IMR-90 (cell line): ENCODE results near the gene RPL19. TPM values are rescaled to one million over a fixed set of nuclear protein-coding genes. Genes with fewer than 3 reads are reported as not detected.

ENCODE experiments used
- ATAC-seq: fragments of 200-7000 bp; cut with Tn5 transposase; 2 replicates; pipeline ENCODE4 v1.9.1; 2020; ENCODE audit warnings: low read depth, mild to moderate bottlenecking, moderate library complexity
- BruUV-seq: library from RNA; stranded (reverse); fragments of 400-500 nt; replicated peaks from 2 replicates; lab custom pipeline; 2021; lab: Mats Ljungman, UMichigan
- CTCF ChIA-PET: fragments of 300-600 bp; formaldehyde crosslinking; extraction: SDS; loops from one replicate; lab custom pipeline; 2021; ENCODE audit warnings: antibody characterized with exemption; lab: Yijun Ruan, JAX
- POLR2A ChIA-PET: fragments of 300-600 bp; sonication (Branson Sonifier 250); formaldehyde crosslinking; loops from one replicate; lab custom pipeline; 2022; ENCODE audit warnings: antibody characterized with exemption; ENCODE audit not compliant: unreplicated experiment; lab: Charles Lee
- DNase-seq: peaks from one replicate; pipeline ENCODE4 v3.0.0; 2013
- H2AFZ ChIP-seq: replicated peaks from 2 replicates; pipeline ENCODE3; 2013; ENCODE audit warnings: low read length, mild to moderate bottlenecking; ENCODE audit not compliant: poor library complexity
- H2AK5ac ChIP-seq: 2 replicates; pipeline ENCODE4 v1.6.1; 2013; ENCODE audit warnings: low read depth, low read length, inconsistent platforms
- H2AK9ac ChIP-seq: replicated peaks from 2 replicates; pipeline ENCODE3; 2013; ENCODE audit warnings: mild to moderate bottlenecking, low read depth, low read length, moderate library complexity; ENCODE audit not compliant: poor library complexity
- H2BK120ac ChIP-seq: 2 replicates; pipeline ENCODE4 v1.6.1; 2013; ENCODE audit warnings: low read depth, low read length, inconsistent platforms
- H2BK15ac ChIP-seq: 3 replicates; pipeline ENCODE4 v1.6.1; 2013; ENCODE audit warnings: low read depth, low read length, inconsistent platforms
- H2BK20ac ChIP-seq: 2 replicates; pipeline ENCODE4 v1.6.1; 2013; ENCODE audit warnings: low read depth, mild to moderate bottlenecking, inconsistent platforms, low read length, moderate library complexity
- H2BK5ac ChIP-seq: 2 replicates; pipeline ENCODE4 v1.6.1; 2013; ENCODE audit warnings: mild to moderate bottlenecking, low read depth, low read length, inconsistent platforms; ENCODE audit not compliant: poor library complexity, severe bottlenecking
- H3K14ac ChIP-seq: replicated peaks from 2 replicates; pipeline ENCODE4 v1.6.1; 2013; ENCODE audit warnings: low read depth, low read length, inconsistent platforms
- H3K18ac ChIP-seq: 2 replicates; pipeline ENCODE4 v1.6.1; 2013; ENCODE audit warnings: low read depth, low read length, control low read depth
- H3K23ac ChIP-seq: 2 replicates; pipeline ENCODE4 v1.6.1; 2013; ENCODE audit warnings: low read depth, low read length, inconsistent platforms
- H3K27ac ChIP-seq: 2 replicates; pipeline ENCODE4 v1.5.1; 2013; ENCODE audit warnings: mild to moderate bottlenecking, control low read depth, low read length; ENCODE audit not compliant: insufficient read depth
- H3K27me3 ChIP-seq: 2 replicates; pipeline ENCODE4 v1.6.1; 2013; ENCODE audit warnings: low read length; ENCODE audit not compliant: control insufficient read depth, insufficient read depth
- H3K36me3 ChIP-seq: 2 replicates; pipeline ENCODE4 v1.6.1; 2013; ENCODE audit warnings: low read length, mixed read lengths; ENCODE audit not compliant: control insufficient read depth, insufficient read depth
- H3K4ac ChIP-seq: 2 replicates; pipeline ENCODE4 v1.6.1; 2013; ENCODE audit warnings: low read depth, low read length, inconsistent platforms
- H3K4me1 ChIP-seq: 2 replicates; pipeline ENCODE4 v1.6.1; 2013; ENCODE audit warnings: low read length, mixed read lengths; ENCODE audit not compliant: control insufficient read depth, insufficient read depth
- H3K4me2 ChIP-seq: 2 replicates; pipeline ENCODE4 v1.6.1; 2013; ENCODE audit warnings: low read depth, mild to moderate bottlenecking, control low read depth, low read length, moderate library complexity
- H3K4me3 ChIP-seq: 2 replicates; pipeline ENCODE4 v1.5.1; 2013; ENCODE audit warnings: low read depth, mild to moderate bottlenecking, control low read depth, low read length, moderate library complexity; ENCODE audit not compliant: insufficient read depth
- H3K56ac ChIP-seq: 2 replicates; pipeline ENCODE4 v1.6.1; 2013; ENCODE audit warnings: low read length, inconsistent platforms; ENCODE audit not compliant: insufficient read depth; ENCODE audit errors: extremely low read depth
- H3K79me1 ChIP-seq, 2 experiments: 2 replicates each; pipeline ENCODE4 v1.6.1; 2013; ENCODE audit warnings: low read length in 2 of 2, inconsistent platforms in 1 of 2, low read depth in 1 of 2
- H3K9ac ChIP-seq: 2 replicates; pipeline ENCODE4 v1.6.1; 2013; ENCODE audit warnings: low read depth, low read length, control low read depth
- H3K9me1 ChIP-seq: 2 replicates; pipeline ENCODE4 v1.6.1; 2013; ENCODE audit warnings: low read length, inconsistent platforms; ENCODE audit not compliant: insufficient read depth
- H3K9me3 ChIP-seq: 2 replicates; pipeline ENCODE4 v1.6.1; 2013; ENCODE audit warnings: low read length; ENCODE audit not compliant: control insufficient read depth, insufficient read depth
- H4K20me1 ChIP-seq: 2 replicates; pipeline ENCODE4 v1.6.1; 2013; ENCODE audit warnings: low read length, inconsistent platforms; ENCODE audit not compliant: insufficient read depth
- H4K5ac ChIP-seq: 2 replicates; pipeline ENCODE4 v1.6.1; 2013; ENCODE audit warnings: mild to moderate bottlenecking, low read depth, low read length, control low read depth
- H4K8ac ChIP-seq, 2 experiments: 2 replicates each; pipeline ENCODE4 v1.6.1; 2013; ENCODE audit warnings: low read depth in 2 of 2, low read length in 2 of 2, control low read depth in 1 of 2, inconsistent platforms in 1 of 2
- H4K91ac ChIP-seq: 2 replicates; pipeline ENCODE4 v1.6.1; 2013; ENCODE audit warnings: low read depth, low read length, inconsistent platforms; ENCODE audit not compliant: insufficient read depth
- BHLHE40 ChIP-seq: fragments of 150-350 bp; IDR thresholded peaks from 2 replicates; pipeline ENCODE4 v1.6.1; 2016; ENCODE audit warnings: mild to moderate bottlenecking, low read depth, low read length
- CHD1 ChIP-seq: IDR thresholded peaks from 2 replicates; pipeline ENCODE4 v1.6.1; 2012; ENCODE audit warnings: low read depth, low read length, improper control_type of control experiment
- CTCF ChIP-seq: conservative IDR thresholded peaks from 2 replicates; pipeline ENCODE4 v1.5.1; 2012; ENCODE audit warnings: mild to moderate bottlenecking, low read depth, low read length, improper control_type of control experiment
- ELK1 ChIP-seq: fragments of 150-350 bp; IDR thresholded peaks from 2 replicates; pipeline ENCODE4 v1.6.1; 2016; ENCODE audit warnings: low read depth, mild to moderate bottlenecking, low read length, moderate library complexity, borderline replicate concordance
- FOS ChIP-seq: fragments of 150-350 bp; IDR thresholded peaks from 2 replicates; pipeline ENCODE4 v1.6.1; 2016; ENCODE audit warnings: low read depth, low read length
- MAFK ChIP-seq: IDR thresholded peaks from 2 replicates; pipeline ENCODE4 v1.6.1; 2012; ENCODE audit warnings: low read depth, low read length, improper control_type of control experiment
- POLR2A ChIP-seq: IDR thresholded peaks from 2 replicates; pipeline ENCODE4 v1.6.1; 2012; ENCODE audit warnings: mild to moderate bottlenecking, low read depth, low read length
- RFX5 ChIP-seq: IDR thresholded peaks from 2 replicates; pipeline ENCODE4 v1.8.0; 2012; ENCODE audit warnings: low read depth, mild to moderate bottlenecking, low read length, moderate library complexity
- WGBS, 2 experiments: methylation state at CpG; one replicate each; pipeline versions ENCODE4 v1.1.5 to v1.1.7; 2013; ENCODE audit warnings: missing lambda C conversion rate in 2 of 2; ENCODE audit not compliant: insufficient read length in 1 of 2; ENCODE audit errors: extremely low coverage in 2 of 2; 5-methylcytosine and 5-hydroxymethylcytosine counted together
- dilution Hi-C: fragments of 300-500 bp; cut with HindIII; formaldehyde crosslinking; loops from one replicate; pipeline ENCODE4 v1.14.3; 2018; ENCODE audit warnings: low sequenced_read_pairs; ENCODE audit not compliant: unreplicated experiment
- in situ Hi-C: fragments of 300-500 bp; cut with MboI; formaldehyde crosslinking; loops from 3 replicates; pipeline ENCODE4 v1.14.3; 2019; ENCODE audit warnings: low sequenced_read_pairs, inconsistent platforms, mixed read lengths
- intact Hi-C: fragments of 100-400 bp; cut with micrococcal nuclease; formaldehyde crosslinking; loops from 2 replicates; pipeline ENCODE4 v1.10.0; 2022
- polyA plus RNA-seq, 3 experiments: library from polyadenylated mRNA; depleted of rRNA; stranded (reverse); fragments of >200 nt; gene quantifications; 2 replicates each; pipeline ENCODE4 v1.2.3, GENCODE V29; 2012; ENCODE audit warnings: low replicate concordance in 1 of 3
- total RNA-seq: library from RNA; depleted of rRNA; stranded (reverse); fragments of >200 nt; gene quantifications from 2 replicates; pipeline ENCODE4 v1.2.3, GENCODE V29; 2012
- TF ChIP-seq, protein P1 (sequence below): fragments of 150-350 bp; IDR thresholded peaks from 2 replicates; pipeline ENCODE4 v1.6.1; 2017; ENCODE audit warnings: mild to moderate bottlenecking, antibody characterized with exemption, low read length, low read depth

The RPL19 gene
- total and polyA plus RNA-seq, 2 of the 4 experiments (the other 2 are of a cell fraction) = 2,101 to 2,466 TPM

DNA sequence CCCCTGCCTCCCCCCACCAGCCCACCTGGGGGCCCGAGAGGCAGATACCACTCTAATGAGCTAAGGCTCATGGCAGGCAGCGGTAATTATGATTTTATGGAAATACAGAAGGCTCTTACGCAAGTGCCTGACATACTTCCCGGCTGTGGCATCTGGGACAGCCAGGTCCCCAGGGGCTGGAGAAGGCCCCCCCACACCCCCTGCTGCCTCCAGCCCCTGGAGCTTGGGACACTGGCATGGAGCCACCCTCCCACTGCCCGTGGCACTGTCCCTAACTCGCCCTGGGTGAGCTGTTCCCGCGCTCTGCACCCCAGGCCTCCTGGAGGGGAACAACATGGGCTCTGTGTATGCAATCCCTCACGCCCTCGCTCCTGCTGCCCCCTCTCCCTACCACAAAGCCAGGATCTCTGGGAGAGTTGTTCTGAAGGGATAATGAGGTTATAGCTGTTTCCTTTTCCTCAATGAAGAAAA, 31.0 kb downstream of the RPL19 start:
- ATAC-seq (no peak), DNase-seq (no peak)
- no peak overlapping the region for H4K8ac ChIP-seq
- H2BK15ac ChIP-seq = no peak overlapping the region
- H3K23ac ChIP-seq = no peak overlapping the region
- BruUV-seq = no TSS peak
- POLR2A ChIA-PET = no interaction called here
- no peak overlapping the region for H3K4ac ChIP-seq
- dilution Hi-C loops (no loop called here), intact Hi-C loops (loop anchor here (10.0 kb wide), 1 partner anchor 166 kb away; no protein-coding TSS in a partner anchor), in situ Hi-C loops (no loop called here)
- H3K36me3 ChIP-seq = no peaks in the 10 kb centered on the region
- peaks cover 16% of the 10 kb centered on the region for H3K27me3 ChIP-seq
- TF ChIP-seq, protein P1, sequence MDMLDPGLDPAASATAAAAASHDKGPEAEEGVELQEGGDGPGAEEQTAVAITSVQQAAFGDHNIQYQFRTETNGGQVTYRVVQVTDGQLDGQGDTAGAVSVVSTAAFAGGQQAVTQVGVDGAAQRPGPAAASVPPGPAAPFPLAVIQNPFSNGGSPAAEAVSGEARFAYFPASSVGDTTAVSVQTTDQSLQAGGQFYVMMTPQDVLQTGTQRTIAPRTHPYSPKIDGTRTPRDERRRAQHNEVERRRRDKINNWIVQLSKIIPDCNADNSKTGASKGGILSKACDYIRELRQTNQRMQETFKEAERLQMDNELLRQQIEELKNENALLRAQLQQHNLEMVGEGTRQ = no peak
- TF ChIP-seq RFX5 (no peak), ELK1 (no peak), MAFK (no peak), CHD1 (no peak), POLR2A (no peak), BHLHE40 (no peak), FOS (no peak), CTCF (no peak)
- H2AK9ac ChIP-seq = no peak overlapping the region
- no peaks in the 10 kb centered on the region for H3K79me1 ChIP-seq
- no peaks in the 10 kb centered on the region for H3K9me3 ChIP-seq
- H3K56ac ChIP-seq = no peak overlapping the region
- H2AFZ ChIP-seq = no peak overlapping the region
- H4K20me1 ChIP-seq = no peaks in the 10 kb centered on the region
- peaks cover 4% of the 10 kb centered on the region for H3K4me1 ChIP-seq
- no peak overlapping the region for H4K5ac ChIP-seq
- no peak overlapping the region for H2BK20ac ChIP-seq
- H3K4me3 ChIP-seq = no peak overlapping the region
- H4K91ac ChIP-seq = no peak overlapping the region
- no peak overlapping the region for H3K27ac ChIP-seq
- WGBS, 2 experiments = 37% methylated on average over 2 of the region's 10 CpGs; no CpG with 5 or more reads in 1 of the 2 experiments
- CTCF ChIA-PET = interaction anchor here (0.7 to 1.6 kb wide), 3 partner anchors 14 to 31 kb away, joined by 3 to 8 read pairs (median 4); partner anchors contain the start of gene RPL19
- H3K14ac ChIP-seq = no peak overlapping the region
- H2BK5ac ChIP-seq = no peak overlapping the region
- no peak overlapping the region for H3K4me2 ChIP-seq
- H3K18ac ChIP-seq = no peak overlapping the region
- no peak overlapping the region for H2BK120ac ChIP-seq
- no peak overlapping the region for H2AK5ac ChIP-seq
- H3K9ac ChIP-seq = no peak overlapping the region
- H3K9me1 ChIP-seq = no peaks in the 10 kb centered on the region
